ENCODE measurements around the gene THAP8. TPM values are rescaled to one million over a fixed set of nuclear protein-coding genes. Genes with fewer than 3 reads are reported as not detected.

THAP8 gene
- total and polyA plus RNA-seq, 2 of the 4 experiments (the other 2 are of a cell fraction) = 1.8 to 5.9 TPM

GRCh38 chr19:36047835-36048234, 6.2 kb downstream of the THAP8 start:
- Histone ChIP-seq H3K56ac (ENCODE audit: extremely low read depth, insufficient read depth, low read length) (no peak overlapping the region), H3K4me3 (ENCODE audit: insufficient read depth, low read depth, low read length) (no peak overlapping the region), H3K4ac (ENCODE audit: low read depth, low read length) (no peak overlapping the region), H2BK120ac (ENCODE audit: low read depth, low read length) (no peak overlapping the region), H3K23ac (ENCODE audit: low read depth, low read length) (no peak overlapping the region), H2BK15ac (ENCODE audit: low read depth, low read length) (no peak overlapping the region), H2AK9ac (replicated peaks; ENCODE audit: low read depth, low read length, poor library complexity) (no peak overlapping the region), H3K14ac (replicated peaks; ENCODE audit: low read depth, low read length) (no peak overlapping the region), H3K18ac (ENCODE audit: low read depth, low read length) (no peak overlapping the region), H3K9me1 (ENCODE audit: insufficient read depth, low read length) (peaks cover 4% of the 10 kb centered on the region; the same call in 1 of the 2 replicates), H2BK5ac (ENCODE audit: low read depth, low read length, poor library complexity, severe bottlenecking) (no peak overlapping the region), H4K5ac (ENCODE audit: low read depth, low read length) (no peak overlapping the region), H3K36me3 (ENCODE audit: control insufficient read depth, insufficient read depth, low read length) (no peaks in the 10 kb centered on the region), H2AFZ (replicated peaks; ENCODE audit: low read length, poor library complexity) (no peak overlapping the region), H4K20me1 (ENCODE audit: insufficient read depth, low read length) (no peaks in the 10 kb centered on the region), H3K4me2 (ENCODE audit: low read depth, low read length) (no peak overlapping the region), H3K27me3 (ENCODE audit: control insufficient read depth, insufficient read depth, low read length) (no peaks in the 10 kb centered on the region), H4K91ac (ENCODE audit: insufficient read depth, low read depth, low read length) (no peak overlapping the region), H4K8ac (ENCODE audit: low read depth in 2 of 2, low read length in 2 of 2) (no peak overlapping the region), H2BK20ac (ENCODE audit: low read depth, low read length) (no peak overlapping the region), H3K9me3 (ENCODE audit: control insufficient read depth, insufficient read depth, low read length) (no peaks in the 10 kb centered on the region), H3K27ac (ENCODE audit: insufficient read depth, low read length) (no peak overlapping the region), H3K4me1 (ENCODE audit: control insufficient read depth, insufficient read depth, low read length) (peaks cover 2% of the 10 kb centered on the region; the same call in 1 of the 2 replicates), H3K9ac (ENCODE audit: low read depth, low read length) (no peak overlapping the region), H3K79me1 (ENCODE audit: low read depth in 1 of 2, low read length in 2 of 2) (peaks cover 19 to 20% of the 10 kb centered on the region in 2 experiments), H2AK5ac (ENCODE audit: low read depth, low read length) (no peak overlapping the region)
- in situ Hi-C loops (cut with MboI; ENCODE audit: low sequenced_read_pairs) = no loop called here
- no peak for TF ChIP-seq FOS (IDR thresholded peaks at IDR 0.05; ENCODE audit: low read depth, low read length)
- TF ChIP-seq MAZ (IDR thresholded peaks at IDR 0.05; ENCODE audit: borderline replicate concordance, low read depth, low read length) = no peak
- no peak for TF ChIP-seq CEBPB (IDR thresholded peaks at IDR 0.05; ENCODE audit: low read depth, low read length)
- TF ChIP-seq CHD1 (IDR thresholded peaks at IDR 0.05; ENCODE audit: low read depth, low read length) = no peak
- no peak for TF ChIP-seq NFE2L2 (IDR thresholded peaks at IDR 0.05; ENCODE audit: low read depth, low read length)
- TF ChIP-seq, protein P1, sequence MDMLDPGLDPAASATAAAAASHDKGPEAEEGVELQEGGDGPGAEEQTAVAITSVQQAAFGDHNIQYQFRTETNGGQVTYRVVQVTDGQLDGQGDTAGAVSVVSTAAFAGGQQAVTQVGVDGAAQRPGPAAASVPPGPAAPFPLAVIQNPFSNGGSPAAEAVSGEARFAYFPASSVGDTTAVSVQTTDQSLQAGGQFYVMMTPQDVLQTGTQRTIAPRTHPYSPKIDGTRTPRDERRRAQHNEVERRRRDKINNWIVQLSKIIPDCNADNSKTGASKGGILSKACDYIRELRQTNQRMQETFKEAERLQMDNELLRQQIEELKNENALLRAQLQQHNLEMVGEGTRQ (IDR thresholded peaks at IDR 0.05; ENCODE audit: low read depth, low read length) = no peak
- TF ChIP-seq BHLHE40 (IDR thresholded peaks at IDR 0.05; ENCODE audit: low read depth, low read length) = no peak
- intact Hi-C loops (cut with micrococcal nuclease) = no loop called here
- CTCF ChIA-PET = interaction anchor here (0.6 kb wide), 1 partner anchor 166 kb away, joined by 3 read pairs; no protein-coding TSS in a partner anchor
- dilution Hi-C loops (cut with HindIII; ENCODE audit: low sequenced_read_pairs, unreplicated experiment) = no loop called here
- POLR2A ChIA-PET (ENCODE audit: unreplicated experiment) = no interaction called here
- BruUV-seq (replicated peaks) = no TSS peak
- ATAC-seq (ENCODE audit: low read depth) (no peak), DNase-seq (no peak)
